Muscle of back (tissue), 11 donors: ENCODE measurements around the gene CCDC38. TPM values are rescaled to one million over a fixed set of nuclear protein-coding genes. Genes with fewer than 3 reads are reported as not detected.

Experiments used
- DNase-seq, 3 donors: peaks; one replicate each; pipeline versions ENCODE4 v3.0.0 to v3.0.0-alpha.2; 2013
- polyA plus RNA-seq, 10 donors: library from polyadenylated mRNA; unstranded; fragments of 120-200 nt; gene quantifications; one replicate each; pipeline ENCODE4 v1.2.1, GENCODE V29; 2013; ENCODE audit not compliant: insufficient read length in 10 of 10

The CCDC38 gene
- polyA plus RNA-seq, 10 donors: 0.08 to 0.27 TPM; not detected in 8

DNA sequence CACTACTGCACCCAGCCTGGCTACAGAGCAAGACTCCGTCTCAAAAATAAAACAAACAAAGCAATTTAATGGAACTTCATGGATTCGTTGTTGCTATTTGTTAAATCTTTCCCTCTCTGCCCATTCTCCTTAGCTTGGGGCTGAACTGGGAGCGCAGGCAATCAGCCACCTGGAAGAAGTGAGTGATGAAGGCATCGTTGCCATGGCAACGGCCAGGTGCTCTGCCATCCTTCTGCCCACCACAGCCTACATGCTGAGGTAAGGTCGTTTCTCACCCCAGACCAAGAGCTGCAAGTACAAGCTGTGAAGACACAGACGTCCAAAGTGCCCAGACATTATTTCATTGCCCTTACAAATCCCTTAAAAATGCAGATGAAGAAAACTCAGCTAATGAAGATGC lies 19.8 kb upstream of the CCDC38 start:
- no peak for DNase-seq

DNA sequence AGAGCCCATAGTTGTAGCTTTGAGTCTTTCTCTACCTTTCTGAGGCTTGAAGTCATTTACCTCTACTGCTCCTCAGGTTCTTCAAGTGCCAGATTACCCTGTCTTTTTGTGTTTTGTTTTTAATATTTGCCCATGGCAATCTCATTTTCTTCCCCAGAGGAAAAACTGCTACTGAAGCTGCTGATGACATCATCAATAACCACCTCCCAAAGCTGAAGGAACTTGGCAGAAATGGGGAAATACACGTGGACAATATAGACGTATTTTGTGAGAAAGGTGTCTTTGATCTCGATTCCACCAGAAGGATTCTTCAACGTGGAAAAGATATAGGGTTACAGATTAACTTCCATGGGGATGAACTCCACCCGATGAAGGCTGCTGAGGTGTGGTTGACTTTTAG lies 17.8 kb upstream of the CCDC38 start:
- no peak for DNase-seq

GRCh38 chr12:95959107-95959506 lies 16.7 kb upstream of the CCDC38 start:
- DNase-seq: peak in 1 of 3 donors; percentile 4

DNA sequence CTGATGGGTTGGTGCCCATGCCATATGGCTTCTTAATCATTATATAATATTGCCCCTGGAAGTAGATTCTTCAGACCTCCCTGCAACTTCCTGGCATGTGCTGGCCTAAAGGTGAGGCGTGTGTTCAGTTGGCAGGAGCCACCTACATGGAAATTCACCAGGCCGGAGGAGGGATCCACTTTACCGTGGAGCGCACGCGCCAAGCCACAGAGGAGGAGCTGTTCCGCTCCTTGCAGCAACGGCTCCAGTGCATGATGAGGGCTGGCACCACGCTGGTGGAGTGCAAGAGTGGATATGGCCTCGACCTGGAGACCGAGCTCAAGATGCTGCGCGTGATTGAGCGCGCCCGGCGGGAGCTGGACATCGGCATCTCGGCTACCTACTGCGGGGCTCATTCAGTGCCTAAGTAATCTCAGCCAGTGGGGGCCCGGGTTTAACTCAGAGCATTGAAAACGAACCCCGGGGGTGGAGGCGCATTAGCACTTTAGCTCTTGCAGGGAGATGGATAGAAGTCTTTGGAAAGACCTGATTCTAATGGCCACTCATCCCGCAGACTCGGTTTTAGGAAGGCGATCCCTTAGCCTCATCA lies 14.2 kb upstream of the CCDC38 start:
- no peak for DNase-seq

GRCh38 chr12:95955549-95956159 lies 13.2 kb upstream of the CCDC38 start:
- DNase-seq: no peak

DNA sequence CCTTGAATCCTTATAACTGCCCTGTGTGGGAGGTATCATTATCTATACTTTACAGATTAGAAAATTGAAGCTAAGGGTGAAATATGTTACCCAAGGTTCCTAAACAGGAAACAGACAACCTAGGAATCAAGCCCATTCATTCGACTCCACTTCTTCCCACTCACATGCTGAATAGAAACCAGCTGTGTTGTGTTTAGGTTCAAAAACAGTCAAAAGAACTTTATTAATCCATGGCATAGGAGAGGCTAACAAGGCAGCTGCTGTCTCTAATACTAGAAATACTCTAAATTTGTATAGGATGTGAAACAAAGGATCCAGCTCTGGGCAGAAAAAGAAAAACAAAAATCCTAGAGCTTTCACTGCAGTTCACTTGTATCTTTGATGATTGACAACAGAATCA lies 10.6 kb upstream of the CCDC38 start:
- no peak for DNase-seq

- DNase-seq: no peak
These were observed 9.1 kb upstream of the CCDC38 start for GRCh38 chr12:95951515-95951914.

- no peak for DNase-seq
These were observed 7.2 kb upstream of the CCDC38 start for GRCh38 chr12:95949477-95950206.

DNA sequence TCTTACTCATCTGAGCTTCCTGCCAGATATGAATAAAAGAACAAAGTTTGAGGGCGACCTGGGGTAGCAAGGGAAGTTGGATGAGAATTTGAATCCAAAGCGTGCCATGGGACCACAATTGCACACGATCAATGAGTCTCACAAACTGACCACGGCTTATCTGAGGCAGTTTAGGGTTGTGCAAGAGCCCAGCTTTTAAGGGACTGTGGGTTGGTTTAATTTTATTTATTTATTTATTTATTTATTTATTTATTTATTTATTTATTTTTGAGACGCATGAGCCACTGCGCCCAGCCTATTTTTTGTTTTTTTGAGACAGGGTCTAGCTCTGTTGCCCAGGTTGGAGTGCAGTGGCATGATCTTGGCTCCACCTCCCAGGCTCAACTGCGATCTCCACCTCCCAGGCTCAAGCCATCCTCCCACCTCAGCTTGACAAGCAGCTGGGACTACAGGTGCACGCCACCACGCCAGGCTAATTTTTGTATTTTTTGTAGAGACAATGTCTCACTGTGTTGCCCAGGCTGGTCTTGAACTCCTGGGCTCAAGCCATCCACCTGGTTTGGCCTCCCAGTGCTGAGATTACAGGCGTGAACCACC lies 1.8 kb upstream of the CCDC38 start:
- no peak for DNase-seq

DNA sequence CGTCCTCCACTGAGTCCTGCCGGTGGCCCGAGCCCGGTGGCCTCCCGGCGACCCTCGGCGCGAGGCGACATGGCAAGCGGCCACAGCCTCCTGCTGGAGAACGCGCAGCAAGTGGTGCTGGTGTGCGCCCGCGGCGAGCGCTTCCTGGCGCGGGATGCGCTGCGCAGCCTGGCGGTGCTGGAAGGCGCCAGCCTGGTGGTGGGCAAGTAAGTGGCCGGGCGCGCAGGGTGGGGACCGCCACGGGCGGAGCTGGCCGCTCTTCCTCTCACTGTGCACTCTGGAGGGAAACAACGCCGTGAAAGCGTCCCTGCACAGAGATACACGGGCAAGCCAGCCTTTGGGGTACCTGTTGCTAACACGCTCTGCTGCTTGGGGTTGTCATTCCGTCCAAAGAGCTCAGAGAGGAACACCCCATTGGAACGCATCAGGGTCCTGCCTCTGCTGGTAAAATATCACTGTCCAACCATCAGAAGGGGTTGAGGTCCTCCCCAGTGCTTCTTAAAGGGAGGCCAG lies 972 bp upstream of the CCDC38 start, which contains the start of gene AMDHD1:
AMDHD1 (plus strand) TSS at position 2 of the 513 bp plus-strand sequence; CDS start at position 70, 68 bp downstream.
- peak in 2 of 3 donors; percentile 18 to 46 for DNase-seq

- DNase-seq: peak in 1 of 3 donors; percentile 2
These were observed 302 bp downstream of the CCDC38 start for GRCh38 chr12:95942101-95942523.

GRCh38 chr12:95940514-95940913 lies 1.9 kb downstream of the CCDC38 start:
- DNase-seq: no peak

DNA sequence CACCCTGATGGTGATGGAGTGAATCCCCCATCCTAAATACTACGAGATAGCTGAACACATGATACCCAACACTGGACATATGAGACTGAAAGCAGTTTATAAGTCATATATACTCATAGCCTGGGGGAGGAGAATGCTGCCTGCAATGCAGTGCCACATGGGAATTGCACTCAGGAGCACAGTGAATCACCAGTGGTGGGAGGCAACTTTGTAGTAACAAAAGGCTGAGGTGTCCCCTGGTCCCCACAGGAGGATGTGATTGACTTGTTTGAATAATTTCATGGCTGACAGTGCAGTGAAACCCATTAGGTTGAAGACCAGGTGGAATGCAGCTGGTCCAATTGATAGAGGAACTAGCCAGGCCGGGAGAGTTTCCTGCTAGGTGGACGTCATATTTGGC lies 20.2 kb downstream of the CCDC38 start:
- DNase-seq: no peak

GRCh38 chr12:95919110-95919509 lies 23.3 kb downstream of the CCDC38 start:
- DNase-seq: no peak

DNA sequence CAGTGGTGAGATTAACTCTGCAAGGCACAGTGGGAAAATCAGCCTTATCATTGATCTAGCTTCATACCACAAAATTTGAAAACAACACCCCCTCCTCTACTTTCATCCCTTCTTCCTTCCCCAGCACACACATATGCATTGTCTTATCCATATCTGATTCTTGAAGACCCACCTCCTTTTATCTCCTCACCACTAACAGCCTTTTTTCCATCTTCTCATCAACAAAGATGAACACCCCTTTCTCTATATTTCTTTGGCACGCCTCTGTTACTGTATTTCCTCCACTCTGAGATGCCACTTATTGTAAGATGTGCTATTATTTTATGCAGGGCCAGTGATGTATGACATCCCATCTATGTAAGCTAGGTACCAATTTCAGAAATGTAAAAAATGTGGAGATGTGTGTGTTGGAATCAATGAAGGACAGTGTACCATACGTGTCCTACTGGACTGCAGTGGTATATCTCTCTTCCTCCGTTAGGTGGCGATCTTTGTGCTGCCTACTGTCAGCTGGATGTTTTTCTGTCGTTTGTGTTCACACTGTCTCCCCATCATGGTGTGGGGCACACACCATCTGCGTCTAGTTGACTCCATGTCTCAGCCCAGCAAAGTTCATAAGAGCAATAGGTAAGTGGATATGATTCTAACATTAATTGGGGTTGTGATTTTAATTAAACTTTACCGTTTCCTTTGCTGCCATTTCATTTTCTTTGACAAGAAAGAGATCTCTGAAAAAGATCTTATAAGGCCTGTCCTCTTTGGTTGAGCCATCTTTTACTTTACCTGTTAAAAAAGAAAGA lies 24.0 kb downstream of the CCDC38 start:
- DNase-seq: peak in 2 of 3 donors; percentile 10 to 44

- no peak for DNase-seq
These were observed 32.5 kb downstream of the CCDC38 start for GRCh38 chr12:95909871-95910270.

DNA sequence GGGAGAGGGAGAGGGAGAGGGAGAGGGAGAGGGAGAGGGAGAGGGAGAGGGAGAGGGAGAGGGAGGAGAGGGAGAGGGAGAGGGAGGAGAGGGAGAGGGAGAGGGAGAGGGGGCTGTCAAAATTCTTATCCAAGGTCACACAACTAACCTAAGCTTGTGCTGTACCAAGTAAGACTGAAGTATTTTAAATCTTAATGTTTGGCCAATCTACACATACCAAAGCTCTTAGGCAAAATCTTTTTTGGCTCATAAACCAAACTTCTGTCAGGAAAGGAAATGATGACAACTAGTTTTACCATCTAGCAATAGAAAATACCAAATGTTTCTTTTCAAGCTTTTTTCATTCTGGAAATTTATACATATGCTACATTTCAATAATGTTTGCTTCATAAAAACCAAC lies 33.8 kb downstream of the CCDC38 start:
- peak in 1 of 3 donors; percentile 16 for DNase-seq

DNA sequence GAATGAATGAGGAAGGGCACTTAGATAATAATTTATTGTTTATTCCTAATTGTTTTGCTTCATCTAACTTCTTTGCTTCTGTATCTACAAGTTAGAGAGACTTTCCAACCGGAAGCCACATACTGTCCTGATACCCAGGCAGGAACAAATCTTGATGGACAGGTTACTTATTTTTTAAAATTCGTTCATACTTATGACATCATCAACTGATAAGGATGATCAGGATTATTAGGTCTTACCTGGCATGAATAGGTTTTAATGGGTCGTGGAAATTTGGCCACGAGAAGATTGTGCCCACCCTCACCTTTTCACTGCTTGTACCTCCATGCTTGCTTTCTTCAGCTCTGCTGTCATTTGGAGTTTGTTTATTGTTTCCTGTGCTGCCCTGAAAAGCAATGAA lies 44.3 kb downstream of the CCDC38 start:
- DNase-seq: no peak

- no peak for DNase-seq
These were observed 45.6 kb downstream of the CCDC38 start for GRCh38 chr12:95896846-95897245.

DNA sequence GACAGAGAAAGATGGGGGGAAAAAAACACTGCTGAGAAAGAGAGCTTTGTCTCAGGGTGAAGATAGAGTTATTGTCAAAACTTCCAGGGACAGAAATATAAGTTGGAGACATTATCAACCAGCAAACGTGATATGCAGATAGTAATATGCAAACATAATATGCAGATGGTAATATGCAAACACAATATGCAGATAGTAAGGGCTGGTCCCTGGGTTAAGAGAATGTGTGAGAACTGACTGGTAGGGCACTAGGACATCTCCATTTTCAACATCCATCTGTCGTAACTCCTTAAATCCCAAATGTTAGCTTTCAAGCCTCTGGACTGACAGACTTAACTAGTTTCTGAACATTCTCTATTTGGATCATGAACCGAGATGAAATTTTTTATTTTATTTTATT lies 51.5 kb downstream of the CCDC38 start:
- DNase-seq: no peak

GRCh38 chr12:95887311-95887710 lies 55.1 kb downstream of the CCDC38 start:
- no peak for DNase-seq

DNA sequence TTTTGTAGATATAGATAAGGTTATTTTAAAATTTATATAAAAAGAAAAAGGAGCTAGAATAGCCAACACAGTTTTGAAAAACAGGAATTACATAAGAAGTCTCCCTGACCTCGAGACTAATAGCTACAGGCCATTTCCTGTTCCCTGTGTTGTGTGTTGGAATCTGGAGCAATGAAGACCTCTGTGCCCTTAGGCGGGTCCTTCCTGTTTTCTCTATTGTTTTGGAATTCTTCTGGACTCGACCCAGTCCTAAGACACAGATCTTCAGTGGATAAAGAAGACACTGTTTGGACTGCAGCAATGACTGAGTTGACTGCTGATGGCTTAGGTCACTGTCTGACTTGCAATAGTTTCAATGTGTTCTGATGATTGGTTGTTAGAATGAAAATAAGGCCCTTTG lies 57.4 kb downstream of the CCDC38 start:
- DNase-seq: no peak
